DMS153 treated with DMSO at 0.1 percent for 48 hours (cell line): ENCODE results near the gene MVB12B.
A peak's percentile ranks its signal among the peaks of the same experiment; 100 is the strongest.
"Not testable (repeated sequence)": the region's sequence is repeated elsewhere in the genome, so short reads cannot be mapped to it uniquely, and the experiment has no call there.

Source experiments
- DNase-seq: peaks from one replicate; lab custom pipeline; 2025; ENCODE audit not compliant: unreplicated experiment; lab: John Stamatoyannopoulos, UW

The MVB12B gene, protein sequence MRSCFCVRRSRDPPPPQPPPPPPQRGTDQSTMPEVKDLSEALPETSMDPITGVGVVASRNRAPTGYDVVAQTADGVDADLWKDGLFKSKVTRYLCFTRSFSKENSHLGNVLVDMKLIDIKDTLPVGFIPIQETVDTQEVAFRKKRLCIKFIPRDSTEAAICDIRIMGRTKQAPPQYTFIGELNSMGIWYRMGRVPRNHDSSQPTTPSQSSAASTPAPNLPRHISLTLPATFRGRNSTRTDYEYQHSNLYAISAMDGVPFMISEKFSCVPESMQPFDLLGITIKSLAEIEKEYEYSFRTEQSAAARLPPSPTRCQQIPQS

DNA sequence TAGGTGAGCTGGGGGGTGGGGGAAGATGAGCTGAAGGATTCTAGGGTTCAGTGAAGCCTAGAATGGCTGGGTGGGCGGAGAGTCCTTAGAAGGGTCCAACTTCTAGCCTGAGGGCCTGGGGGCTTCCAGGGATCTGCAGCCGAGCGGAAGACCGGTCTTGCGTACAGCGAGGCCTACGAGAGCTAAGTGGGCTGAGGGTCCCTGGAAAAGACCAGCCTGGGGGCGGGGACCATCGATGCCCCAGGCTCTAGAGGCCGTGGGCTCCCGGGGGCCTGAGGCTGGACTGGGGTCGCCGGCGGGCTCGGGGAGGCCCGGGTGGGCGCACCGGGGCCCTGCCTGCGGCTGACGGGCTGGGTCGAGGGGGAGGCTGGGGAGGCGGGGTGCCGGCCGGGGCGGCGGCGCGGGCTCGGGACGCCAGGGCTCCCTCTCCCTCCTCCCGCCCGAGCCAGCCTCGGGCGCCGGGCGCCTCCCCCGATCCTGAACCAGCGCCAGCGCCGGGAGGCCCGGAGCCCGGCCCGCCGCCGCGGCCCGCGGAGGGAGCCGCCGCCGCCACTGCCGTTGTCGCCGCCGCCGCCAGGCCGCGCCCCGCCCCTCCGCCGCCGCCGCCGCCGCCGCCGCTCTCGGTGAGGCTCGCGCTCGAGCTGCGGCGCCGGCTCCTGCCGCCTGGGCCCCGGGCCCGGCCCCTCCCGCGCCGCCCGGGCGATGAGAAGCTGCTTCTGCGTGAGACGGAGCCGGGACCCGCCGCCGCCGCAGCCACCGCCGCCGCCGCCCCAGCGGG lies at the start of gene MVB12B:
Gene MVB12B (plus strand): TSS at position 602 of the 778 bp plus-strand sequence. CDS start 101 bp downstream, at position 703.
- peak; percentile 4 for DNase-seq

DNA sequence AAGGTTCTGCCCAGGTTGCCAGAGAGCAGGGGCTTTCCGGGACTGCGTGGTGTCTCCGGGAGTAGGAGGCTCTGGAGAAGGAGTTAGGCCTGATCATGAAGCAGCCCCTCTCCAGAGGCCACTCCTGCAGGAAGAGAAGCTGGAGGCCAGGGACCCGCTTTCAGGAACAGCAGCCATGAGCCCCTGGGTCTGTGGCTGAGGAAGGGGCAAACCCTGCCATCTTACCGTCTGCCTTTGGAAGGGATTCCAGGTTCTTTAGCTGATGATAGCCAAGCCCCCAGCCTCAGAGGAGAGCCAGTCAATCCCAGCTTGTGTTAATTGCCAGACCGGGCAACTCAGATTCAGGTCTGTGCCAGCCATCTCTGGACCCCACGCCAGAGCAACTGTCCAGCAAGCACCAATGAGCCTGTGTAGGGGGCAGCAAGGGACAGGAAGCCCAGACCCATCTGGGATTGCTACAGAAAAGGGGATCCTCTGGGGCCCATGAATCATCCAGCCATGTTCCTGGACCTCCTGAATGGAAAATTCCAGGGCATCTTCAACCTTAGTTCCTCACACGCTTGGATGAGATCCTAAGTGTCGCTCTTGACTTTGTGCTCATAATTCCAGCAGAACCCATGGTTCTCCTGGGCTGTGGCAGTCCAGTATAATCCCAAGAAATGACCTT lies 42.7 kb upstream of the MVB12B start:
- no peak for DNase-seq

DNA sequence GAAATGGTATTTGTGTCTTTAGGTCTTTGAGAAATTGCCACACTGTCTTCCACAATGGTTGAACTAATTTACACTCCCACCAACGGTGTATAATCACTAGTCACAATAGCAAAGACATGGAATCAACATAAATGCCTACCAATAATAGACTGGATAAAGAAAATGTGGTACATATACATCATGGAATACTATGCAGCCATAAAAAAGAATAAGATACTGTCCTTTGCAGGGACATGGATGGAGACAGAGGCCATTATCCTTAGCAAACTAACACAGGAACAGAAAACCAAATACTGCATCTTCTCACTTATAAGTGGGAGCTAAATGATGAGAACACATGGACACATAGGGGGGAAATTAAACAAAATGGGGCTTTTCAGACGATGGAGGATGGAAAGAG lies 41.0 kb upstream of the MVB12B start:
- DNase-seq = not testable (repeated sequence)

DNA sequence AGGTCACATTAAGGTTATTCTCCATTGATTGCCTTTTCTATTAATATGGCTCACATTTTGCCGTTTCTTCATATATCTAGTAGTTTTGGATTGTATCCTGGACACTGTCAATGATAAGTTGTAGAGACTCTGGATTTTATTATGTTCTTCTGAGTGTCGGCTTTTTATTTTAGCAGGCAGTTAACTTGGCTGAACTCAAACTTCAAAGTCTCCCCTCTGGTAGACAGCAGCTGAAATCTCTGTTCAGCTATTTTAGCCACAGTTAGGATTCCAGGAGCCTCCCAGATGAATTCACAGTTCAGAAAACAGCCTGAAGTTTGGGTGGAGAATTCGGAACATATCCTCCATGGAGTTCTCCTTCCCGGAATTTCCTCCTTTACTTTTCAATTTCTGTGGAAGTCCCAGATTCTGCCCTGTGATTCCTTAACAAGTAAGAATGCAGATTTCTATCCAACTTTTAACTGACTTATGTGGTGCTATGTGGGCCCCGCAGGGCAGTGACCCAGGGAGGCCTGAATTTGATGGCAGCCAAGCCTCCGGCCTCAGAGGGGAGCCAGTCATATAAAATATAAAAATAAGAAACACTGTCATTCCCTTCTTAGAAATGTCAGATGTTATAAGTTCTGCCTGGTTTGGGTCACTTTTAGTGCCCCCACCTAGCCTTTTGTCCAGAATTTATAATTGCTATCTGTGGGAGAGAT lies 39.3 kb upstream of the MVB12B start:
- no peak for DNase-seq

DNA sequence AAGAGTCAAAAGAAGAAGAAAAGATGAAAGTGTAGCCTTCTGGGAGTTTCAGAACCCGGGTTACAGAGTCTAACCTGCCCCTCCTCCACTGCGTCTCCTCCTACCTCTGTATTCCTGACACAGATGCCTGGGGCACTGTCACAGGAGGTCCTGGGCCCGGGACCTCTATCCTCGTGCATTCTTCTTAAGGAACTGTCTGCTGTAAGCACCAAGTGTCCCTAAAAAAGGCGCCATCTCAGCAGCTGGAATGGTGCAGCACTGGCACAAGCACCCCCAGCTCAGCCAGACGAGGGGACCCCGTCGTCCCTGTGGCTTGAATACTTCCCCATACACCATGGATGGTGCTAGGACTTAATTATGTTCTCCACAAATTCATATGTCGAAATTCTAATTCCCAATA lies 35.8 kb upstream of the MVB12B start:
- no peak for DNase-seq

DNA sequence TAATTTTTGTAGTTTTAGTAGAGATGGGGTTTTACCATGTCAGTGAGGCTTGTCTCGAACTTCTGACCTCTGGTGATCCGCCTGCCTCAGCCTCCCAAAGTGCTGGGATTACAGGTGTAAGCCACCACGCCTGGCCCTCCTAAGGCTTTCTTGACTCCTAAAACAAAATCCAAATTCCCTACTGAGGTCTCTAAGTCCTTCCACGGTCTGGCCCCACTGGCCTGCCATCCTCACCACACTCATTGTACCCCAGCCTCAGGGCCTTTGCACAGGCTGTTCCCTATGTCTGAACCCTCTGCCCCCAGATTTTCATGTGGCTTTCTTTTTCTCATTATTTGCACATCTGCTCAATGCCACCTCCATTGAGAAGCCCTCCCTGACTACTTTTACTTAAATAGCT lies 34.7 kb upstream of the MVB12B start:
- DNase-seq = no peak

DNA sequence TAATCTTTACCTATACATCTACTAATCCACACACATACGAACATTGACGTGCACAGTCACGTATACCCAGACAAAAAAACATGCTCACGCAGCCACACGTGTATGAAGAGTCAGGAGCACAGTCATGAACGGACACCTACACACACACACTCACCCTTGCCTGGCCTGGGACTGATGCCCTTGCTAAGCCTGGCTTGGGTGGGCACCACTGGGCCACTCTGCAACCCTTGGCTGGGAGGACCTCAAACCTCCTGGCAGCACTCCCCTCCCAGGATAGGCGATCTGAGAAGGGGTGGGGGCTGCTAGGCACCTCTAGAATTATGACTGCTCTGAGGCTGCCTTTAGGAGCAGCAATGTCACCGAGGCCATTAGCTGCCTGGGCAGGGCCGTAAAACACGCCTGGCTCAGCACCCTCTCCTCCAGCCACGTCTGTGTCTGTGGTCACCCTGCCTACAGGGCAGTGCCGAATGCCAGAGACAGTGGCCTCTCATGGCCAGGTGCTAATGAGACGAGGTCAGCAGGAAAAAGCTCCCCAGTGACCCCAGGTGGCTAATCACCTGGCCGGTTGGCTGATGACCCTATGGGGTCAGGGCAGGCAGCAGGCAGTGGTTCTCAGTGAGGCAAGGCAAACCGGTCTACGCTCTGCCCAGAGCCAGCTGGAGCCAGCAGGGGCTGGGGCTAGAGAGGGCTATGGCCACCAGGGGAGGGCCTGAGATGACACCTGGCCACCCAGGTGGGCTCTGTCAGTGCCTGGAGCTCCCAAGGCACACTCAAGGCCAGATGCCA lies 33.7 kb upstream of the MVB12B start:
- DNase-seq = no peak

DNA sequence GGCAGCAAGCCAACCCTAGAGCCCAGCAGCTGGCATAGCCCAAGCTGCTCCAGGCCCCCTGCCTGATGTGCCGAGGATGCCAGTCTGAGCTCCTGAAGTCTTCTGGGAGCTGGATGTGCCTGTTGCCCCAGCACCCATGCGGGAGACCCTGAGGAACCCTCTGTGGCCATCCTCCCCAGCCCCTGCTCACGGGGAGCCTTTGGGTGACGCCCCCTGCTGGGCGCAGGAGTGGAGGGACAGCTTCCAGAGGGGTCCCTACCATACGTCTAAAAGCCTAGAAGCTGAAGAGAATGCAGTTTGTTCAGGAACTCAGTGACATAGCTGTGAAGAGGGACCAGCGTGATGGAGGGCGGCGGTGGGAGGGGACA lies 33.1 kb upstream of the MVB12B start:
- DNase-seq = no peak

DNA sequence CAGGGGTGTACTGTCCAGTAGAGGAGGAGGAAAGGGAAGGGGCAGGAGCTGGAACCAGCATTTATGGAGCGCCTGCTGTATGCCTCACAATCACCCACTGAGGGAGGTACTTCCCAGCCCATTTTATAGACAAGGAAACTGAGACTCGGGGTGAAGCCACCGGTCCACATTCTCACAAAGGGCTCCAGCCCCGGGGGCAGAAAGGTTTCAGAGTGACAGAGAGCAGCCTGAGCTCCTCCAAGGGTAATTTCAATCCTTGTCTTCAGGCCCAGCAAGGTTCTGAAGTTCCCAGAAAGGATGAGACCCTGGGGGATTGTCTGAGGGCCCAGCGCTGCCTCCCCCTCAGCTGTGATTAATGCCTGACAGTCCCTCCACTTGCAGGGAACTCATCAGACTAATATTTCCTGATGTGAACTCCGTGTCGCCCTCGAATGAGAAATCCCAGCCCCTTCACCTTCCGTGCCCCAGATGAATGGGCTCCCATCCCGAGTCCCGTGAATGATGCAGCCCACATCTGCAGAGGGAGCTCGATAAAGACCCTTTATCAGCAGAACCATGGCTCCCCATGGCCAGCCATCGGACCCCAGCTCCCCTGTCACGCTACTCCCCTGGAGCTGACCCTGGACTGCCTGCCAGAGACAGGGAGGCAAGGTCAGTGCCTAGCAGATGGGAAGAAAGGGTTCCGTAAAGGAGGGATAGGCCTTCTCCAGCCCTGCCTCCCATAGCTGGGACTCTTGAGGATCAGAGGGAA lies 32.1 kb upstream of the MVB12B start:
- DNase-seq = no peak

DNA sequence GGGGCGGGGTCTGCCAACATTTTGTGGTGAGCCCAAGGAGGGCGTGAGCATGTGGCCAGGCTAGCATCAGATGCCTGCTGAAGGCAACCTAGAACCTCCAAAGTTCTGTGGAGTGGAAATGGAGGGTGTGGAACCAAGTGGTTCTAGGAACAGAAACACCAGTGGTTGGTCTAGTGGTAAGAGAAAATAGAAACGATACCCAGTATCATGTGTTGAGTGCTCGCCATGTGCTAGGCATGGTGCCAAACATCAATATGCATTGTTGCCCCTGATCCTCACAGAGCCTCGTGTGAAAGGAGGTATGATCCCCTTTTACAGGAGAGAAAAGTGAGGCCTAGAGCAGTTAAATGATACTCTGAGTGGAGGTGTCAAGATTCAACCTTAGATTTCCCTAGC lies 31.5 kb upstream of the MVB12B start:
- DNase-seq = no peak

DNA sequence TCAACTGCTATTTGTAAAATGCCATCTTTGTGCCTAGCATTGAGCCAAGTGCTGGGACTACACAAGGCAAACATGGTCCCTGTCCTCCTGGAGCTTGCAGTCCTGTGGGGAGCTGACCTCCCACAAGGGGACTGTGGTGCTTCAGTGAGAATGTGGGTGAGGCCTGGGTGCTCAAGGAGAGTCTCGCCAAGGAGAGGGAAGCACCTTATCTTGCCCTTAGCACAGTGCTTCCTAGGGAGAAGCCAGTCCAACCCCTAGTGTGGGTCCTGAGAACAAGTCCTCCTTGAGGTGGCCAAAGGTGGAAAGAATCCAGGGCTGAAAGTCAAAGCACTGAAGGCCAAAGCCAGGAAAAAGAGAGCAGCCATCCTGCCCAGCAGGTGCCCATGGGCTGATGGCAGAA lies 31.1 kb upstream of the MVB12B start:
- no peak for DNase-seq

DNA sequence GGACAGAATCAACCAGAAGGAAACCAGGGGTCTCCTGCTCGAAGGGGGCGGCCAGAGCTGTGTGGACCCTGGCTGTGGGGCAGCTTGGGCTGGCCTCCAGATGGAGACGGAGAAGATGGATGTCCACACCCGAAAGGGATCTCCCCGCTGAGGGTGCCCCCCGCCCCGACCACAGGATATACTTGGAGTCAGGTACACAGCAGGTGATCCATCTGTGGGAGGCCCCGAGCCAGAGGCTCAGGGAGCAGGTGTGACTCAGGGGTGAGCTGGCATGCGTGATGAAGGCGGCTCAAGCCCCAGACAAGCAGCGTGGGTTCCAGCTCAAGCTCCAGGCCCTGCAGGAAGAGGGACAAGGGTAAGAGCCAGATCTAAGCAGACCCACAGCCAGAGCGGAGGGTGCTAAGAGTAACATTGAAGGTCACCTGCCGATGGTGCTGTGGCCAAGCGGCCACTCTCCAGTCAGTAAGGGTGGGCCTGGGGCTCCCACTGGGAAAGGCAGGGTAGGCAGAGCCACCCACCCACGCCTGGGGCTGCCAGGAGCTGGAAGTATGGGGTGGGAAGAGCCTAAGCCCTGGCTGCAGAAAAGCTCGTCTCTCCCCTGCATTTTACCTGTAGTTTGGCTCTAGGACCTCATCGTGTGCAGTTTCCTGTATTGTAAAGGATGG lies 30.6 kb upstream of the MVB12B start:
- DNase-seq = no peak

DNA sequence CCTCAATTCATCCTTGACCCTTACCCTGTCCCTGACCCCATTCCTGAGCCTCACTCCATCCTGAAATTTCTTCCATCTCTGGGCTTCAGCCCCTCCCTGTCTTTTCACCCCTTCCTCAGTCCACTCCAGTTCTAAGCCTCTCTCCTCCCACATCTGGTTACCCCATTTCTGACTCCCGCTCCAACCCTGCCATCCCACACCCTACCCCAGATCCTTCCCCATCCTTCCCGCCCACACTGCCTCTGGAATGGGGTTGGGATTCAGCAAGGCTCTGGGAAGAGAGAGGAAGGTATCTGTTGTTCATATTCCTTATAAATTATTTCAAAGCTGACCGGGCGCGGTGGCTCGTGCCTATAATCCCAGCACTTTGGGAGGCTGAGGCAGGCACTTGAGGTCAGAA lies 29.9 kb upstream of the MVB12B start:
- DNase-seq = no peak

DNA sequence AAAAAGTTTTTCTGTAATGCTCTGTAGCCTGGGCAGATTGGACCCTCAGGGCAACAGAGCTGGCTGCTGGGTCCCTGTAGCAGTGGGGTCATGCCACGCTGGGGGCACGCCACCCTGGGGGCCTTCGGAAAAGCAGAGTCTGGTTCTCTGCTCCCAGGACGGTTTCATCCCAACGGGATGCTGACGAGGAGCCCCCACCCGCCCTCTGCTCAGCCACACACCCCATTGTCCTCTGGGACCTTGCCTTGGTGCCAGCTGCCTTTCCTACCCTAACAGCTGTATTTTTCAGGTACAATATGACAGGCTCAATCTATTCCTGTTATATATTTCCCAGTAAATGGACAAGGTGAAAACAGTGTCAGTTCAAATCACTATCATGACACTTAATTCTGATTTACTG lies 29.0 kb upstream of the MVB12B start:
- no peak for DNase-seq

DNA sequence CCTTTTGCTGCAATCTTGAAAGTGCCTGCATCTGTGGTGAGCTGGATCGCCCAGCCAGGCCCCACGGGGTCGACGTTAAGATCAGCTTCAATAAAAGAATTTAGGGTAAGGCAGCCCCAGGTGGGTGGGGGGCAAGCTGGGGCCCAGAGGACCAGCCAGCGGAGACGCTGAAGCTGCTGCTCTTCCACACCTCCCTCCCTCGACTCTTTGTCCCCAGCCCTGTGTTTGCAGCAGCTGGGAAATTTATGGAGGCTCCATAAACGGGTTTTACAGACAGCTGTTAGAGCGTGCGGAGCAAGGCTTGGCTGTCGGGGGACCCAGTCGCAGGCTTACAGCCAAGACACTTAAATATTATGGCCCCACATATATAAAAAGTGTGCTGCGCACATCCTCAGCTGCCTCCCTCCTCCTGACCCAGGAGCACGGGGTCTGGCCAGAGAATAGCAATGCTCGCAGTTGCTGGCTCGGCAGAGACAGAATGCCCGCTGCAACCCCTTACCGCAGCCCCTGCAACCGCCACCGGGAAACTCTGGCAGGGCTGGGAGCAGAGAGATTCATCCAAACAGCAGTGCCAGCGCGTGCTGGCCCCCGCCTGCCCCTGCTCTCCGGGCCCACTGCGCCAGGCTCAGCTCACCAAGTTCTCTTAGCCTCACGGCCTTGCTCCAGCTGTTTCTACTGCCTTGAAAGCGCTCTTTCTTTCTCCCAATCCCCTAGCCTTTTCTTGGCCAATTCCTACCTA lies 28.4 kb upstream of the MVB12B start:
- DNase-seq = peak; percentile 42

DNA sequence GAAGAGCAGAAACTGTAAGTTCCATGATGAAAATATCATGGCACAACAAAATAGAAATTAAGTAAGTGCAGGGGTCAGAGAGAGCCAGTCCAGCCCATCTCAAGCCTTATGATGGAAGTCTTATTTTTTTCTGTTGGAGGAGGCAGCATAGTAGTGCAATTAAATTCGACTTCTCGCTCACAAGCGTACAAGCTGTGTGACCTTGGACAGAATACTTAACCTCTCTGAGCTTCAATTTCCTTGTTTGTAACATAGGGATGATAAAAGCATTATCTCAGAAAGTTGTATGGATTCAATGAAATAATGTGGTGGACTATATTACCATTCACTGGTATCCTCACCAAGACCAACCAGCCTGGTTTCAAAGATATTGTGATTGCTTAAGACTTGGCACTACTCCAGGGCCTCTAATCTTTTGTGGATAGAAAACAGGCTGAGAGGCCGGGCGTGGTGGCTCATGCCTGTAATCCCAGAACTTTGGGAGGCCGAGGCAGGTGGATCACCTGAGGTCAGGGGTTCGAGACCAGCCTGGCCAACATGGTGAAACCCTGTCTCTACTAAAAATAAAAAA lies 26.8 kb upstream of the MVB12B start:
- no peak for DNase-seq

DNA sequence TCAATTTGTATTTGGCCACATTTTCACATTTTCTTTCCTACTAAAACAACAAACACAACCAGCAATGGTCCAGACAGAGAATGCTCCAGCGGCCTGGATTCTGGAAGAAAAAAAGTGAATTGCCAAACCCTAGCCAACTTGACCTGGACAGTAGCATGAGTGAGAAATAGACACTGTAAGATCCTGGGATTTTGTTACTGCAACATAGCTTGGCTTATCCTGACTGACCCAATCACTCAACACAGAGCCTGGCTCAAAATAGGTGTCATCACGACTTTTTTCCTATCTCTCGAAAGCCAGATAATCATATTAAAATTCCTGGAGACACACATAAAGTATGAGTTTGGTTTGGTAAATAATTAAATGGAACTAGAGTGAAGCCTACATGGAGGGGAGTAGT lies 25.4 kb upstream of the MVB12B start:
- DNase-seq = no peak

DNA sequence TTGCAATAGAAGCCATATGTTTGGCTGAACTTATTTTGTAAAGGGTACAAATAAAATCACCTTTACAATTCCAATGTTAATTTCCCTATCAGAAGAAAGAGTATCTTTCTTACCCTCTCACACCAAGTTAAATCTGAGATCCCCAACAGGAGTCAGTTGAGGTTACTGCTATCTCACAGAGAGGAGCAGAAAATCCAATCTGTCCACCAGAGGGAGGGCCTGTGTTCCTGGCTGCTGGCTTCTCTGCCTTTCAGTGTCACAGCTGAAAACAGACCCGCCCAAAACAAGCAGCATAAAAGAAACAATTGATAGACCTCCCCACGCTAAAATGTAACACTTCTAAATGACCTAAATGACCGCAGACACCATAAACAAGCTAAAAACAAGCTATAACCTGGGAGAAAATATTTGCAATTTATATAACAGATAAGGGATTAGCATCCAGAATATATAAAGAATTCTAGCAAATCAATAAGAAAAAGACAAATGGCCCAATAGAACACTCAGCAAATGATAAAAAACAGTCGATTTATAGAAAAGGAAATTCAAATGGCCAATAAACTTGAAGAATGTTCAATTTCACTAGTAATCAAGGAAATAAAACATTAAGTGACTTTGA lies 24.5 kb upstream of the MVB12B start:
- peak; percentile 47 for DNase-seq
